Measurements from ENCODE around the gene MLLT3. TPM values are rescaled to one million over a fixed set of nuclear protein-coding genes. Genes with fewer than 3 reads are reported as not detected.

The MLLT3 gene
- total RNA-seq, 1 donor: 19.8 TPM

DNA sequence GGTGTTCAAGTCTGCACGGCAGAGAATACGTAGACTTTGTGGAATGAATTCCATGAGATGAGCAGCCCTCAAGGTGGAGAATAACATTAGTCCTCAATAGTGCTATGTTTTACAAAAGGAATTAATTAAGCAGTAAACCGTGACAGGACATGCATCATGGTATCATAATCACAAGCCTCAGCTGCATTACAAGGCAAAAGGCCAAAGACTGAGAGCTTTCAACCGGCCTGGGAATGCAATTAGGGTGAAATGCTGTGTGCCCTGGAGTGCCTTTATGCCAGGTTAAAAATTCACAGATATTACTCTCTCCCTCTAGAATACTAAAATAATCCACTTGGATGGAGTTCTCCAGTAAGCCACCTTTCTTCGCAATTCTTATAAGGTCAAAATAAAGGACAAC, 270.6 kb downstream of the MLLT3 start:
- TF ChIP-seq CTCF (IDR thresholded peaks at IDR 0.05; ENCODE audit: insufficient read depth, low read length): no peak
- H3K4me3 ChIP-seq (ENCODE audit: low read depth, low read length): no peak overlapping the region
- no peak for DNase-seq (ENCODE audit: low read depth)

- no peak for TF ChIP-seq CTCF (IDR thresholded peaks at IDR 0.05; ENCODE audit: insufficient read depth, low read length)
- H3K4me3 ChIP-seq (ENCODE audit: low read depth, low read length): no peak overlapping the region
- no peak for DNase-seq (ENCODE audit: low read depth)
These were observed 272.7 kb downstream of the MLLT3 start for GRCh38 chr9:20349568-20349967.

DNA sequence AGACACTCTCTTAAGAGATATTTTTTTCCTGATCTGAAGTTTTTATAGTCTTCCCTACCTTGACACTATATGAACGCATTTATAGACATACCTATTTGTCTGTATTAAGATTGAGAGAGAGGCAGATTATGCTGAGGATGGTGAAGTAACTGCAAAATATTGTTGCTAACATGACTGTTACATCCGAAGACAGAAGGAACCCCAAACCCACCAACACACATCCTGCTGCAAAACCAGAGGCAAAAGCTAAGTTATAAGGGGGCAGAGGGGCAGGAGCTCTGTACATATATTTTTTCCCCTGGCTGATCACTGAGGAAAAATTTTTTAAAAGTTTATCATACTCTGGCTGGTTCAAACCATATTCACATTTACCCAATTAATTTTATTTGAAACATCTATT, 279.0 kb downstream of the MLLT3 start:
- DNase-seq (ENCODE audit: low read depth): no peak
- TF ChIP-seq CTCF (IDR thresholded peaks at IDR 0.05; ENCODE audit: insufficient read depth, low read length): no peak
- no peak overlapping the region for H3K4me3 ChIP-seq (ENCODE audit: low read depth, low read length)

DNA sequence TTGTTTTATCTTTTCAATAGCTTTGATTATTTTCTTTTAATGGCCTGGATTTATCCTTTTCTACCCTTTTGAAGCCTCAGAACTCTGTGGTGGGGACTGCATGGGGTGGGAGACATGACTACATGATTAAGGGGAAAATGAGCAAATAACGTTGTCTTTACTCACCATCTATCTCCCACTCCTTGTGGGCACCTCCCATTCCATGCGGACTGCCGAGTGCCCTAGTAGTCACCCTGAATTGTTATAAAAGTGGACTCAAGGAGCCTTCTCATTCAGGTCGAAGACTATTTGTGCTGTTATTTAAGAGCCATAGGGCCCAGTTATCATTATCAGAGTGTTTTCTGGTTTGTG, 281.8 kb downstream of the MLLT3 start:
- H3K4me3 ChIP-seq (ENCODE audit: low read depth, low read length): no peak overlapping the region
- no peak for TF ChIP-seq CTCF (IDR thresholded peaks at IDR 0.05; ENCODE audit: insufficient read depth, low read length)
- no peak for DNase-seq (ENCODE audit: low read depth)

DNA sequence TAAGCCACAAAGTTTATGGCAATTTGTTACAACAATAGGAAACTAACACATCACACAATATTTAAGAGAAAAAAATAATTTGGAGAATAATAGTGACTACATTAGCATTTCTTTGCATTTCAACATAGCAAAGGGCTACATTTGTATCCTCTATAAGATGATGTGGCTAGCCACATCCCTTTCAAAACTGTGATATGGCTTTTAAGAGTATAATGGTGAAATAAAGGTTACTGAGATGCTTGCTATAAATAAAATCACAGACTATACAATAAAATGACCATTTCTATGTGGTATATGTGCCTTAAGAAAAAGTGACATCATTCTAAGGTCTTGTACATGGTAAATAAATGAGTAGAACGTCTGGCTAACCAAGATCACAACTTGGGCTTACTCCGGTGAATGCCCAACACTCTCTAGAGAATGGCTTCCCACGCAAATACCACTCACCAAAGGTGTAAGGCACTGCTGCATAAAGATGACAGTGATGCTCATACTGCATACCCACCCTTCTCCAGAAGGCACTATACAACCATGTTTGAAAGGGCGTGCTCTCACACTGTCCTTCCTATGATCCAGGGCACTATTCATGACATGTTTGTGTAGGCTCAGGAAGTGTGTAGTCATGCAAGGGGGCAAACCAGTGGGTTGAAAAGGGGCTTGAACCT, 286.5 kb downstream of the MLLT3 start:
- H3K4me3 ChIP-seq (ENCODE audit: low read depth, low read length): no peak overlapping the region
- DNase-seq (ENCODE audit: low read depth): no peak
- no peak for TF ChIP-seq CTCF (IDR thresholded peaks at IDR 0.05; ENCODE audit: insufficient read depth, low read length)

DNA sequence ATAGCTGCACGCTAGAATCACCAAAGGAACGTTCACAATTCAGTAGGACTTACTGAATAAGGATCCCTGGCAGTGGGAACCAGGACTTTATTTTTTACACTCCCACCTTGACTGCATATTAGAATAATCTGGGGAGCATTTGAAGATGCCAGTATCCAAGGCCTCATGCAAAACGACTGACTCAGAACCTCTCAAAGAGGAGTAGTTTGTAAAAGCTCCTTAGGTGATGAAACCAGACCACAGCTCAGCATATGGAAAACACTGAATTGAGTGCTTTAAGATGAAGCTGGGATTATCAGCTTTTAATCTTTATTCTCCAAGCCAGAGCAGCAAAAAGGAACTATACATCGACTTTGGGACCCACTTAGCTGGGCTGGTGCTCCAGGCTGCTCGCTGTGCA, 288.3 kb downstream of the MLLT3 start:
- H3K4me3 ChIP-seq (ENCODE audit: low read depth, low read length): no peak overlapping the region
- no peak for DNase-seq (ENCODE audit: low read depth)
- TF ChIP-seq CTCF (IDR thresholded peaks at IDR 0.05; ENCODE audit: insufficient read depth, low read length): no peak

GRCh38 chr9:20331095-20331685, 291.1 kb downstream of the MLLT3 start:
- DNase-seq (ENCODE audit: low read depth): no peak
- no peak overlapping the region for H3K4me3 ChIP-seq (ENCODE audit: low read depth, low read length)
- TF ChIP-seq CTCF (IDR thresholded peaks at IDR 0.05; ENCODE audit: insufficient read depth, low read length): no peak
